ENCODE results near the gene STING1. TPM values are rescaled to one million over a fixed set of nuclear protein-coding genes. Genes with fewer than 3 reads are reported as not detected.
"Not testable (repeated sequence)": the region's sequence is repeated elsewhere in the genome, so short reads cannot be mapped to it uniquely, and the experiment has no call there.

STING1 gene
- under 1 TPM in 1 of 2 donors, not detected in 1; 0.20 TPM for total RNA-seq
- 0.43 TPM for polyA plus RNA-seq (2013, experiment 1 of 2)
- polyA plus RNA-seq (2013, experiment 2 of 2): 0.91 TPM
- long read RNA-seq, experiment 1: 0 reads
- long read RNA-seq, experiment 2, partial matches to known transcripts: 0 of 1 reads
- long read RNA-seq, experiment 2, other reads (novel, unspliced or antisense): 1 of 1 reads
- long read RNA-seq, experiment 3: 0 reads
- long read RNA-seq, experiment 4: 0 reads

DNA sequence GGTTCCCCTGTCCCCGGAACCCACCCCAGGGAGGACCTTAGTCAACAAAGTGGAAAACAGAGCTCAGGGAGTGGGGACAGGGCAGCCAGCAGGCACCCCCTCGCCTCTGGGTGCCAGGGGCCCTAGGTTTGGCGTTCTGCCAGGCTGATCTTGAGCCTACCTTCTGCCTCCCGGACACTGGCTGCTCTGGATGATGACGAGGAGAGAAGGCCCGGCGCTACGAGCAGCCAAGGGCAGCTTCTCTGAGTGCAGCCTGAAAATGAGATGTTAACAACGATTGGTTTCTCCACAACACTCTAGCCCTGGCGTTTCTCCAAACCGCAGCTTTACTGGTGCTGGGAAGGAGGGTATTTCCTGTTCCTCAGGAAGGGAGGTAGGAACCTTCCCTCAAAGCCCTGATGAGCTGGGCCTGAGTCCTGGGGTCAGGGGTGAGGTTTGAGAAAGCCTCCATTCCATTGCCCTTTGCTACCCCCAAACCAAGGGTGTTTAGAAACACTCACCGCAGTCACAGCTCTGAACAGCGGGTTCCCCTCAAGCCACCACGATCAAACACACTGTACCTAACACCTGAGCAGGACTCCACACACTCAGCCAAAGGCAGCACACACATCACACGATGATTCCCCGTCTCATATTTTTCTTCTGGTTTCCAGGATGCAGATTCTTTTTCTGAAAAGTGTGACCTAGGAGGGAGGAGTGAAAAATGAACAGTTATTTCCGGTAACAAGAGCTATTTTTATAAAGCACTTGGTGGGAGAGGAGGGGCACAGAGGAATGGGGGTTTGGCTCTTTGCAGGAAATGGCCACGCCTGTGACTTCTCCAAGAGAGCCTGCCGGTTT lies at the start of gene STING1:
Gene STING1, minus strand, starts transcription at position 709 of the 840 bp plus-strand sequence. CDS start 1,054 bp downstream, outside the sequence.
- no peak within 1 kb of the TSS for H3K27ac ChIP-seq (ENCODE audit: low read depth, low read length)
- no peak for TF ChIP-seq CTCF (conservative IDR thresholded peaks at IDR 0.05)
- no peak within 1 kb of the TSS for H3K9ac ChIP-seq (ENCODE audit: extremely low read depth, low read length, poor library complexity, severe bottlenecking)
- peaks cover 9% of the 10 kb centered on the region for H3K4me1 Mint-ChIP-seq
- no peaks in the 10 kb centered on the region for H3K4me1 ChIP-seq (ENCODE audit: control insufficient read depth, insufficient read depth, low read length)
- no peaks in the 10 kb centered on the region for H3K36me3 Mint-ChIP-seq (ENCODE audit: low read depth)
- no peaks in the 10 kb centered on the region for H3K36me3 ChIP-seq (ENCODE audit: control insufficient read depth, insufficient read depth, low read length)
- H3K9me3 Mint-ChIP-seq: no peaks in the 10 kb centered on the region
- no peak for DNase-seq
- no peaks in the 10 kb centered on the region for H3K9me3 ChIP-seq (ENCODE audit: control insufficient read depth, low read length)
- WGBS, 2 experiments (ENCODE audit: insufficient coverage in 1 of 2, insufficient read length in 1 of 2): 86 to 90% methylated on average over 13 to 19 of the region's 19 CpGs
- no peak within 1 kb of the TSS for H3K4me3 ChIP-seq (ENCODE audit: low read length)
- H3K27me3 Mint-ChIP-seq (ENCODE audit: insufficient read depth): peaks cover 3% of the 10 kb centered on the region
- H3K27ac Mint-ChIP-seq: no peak within 1 kb of the TSS
- no peak within 1 kb of the TSS for H3K4me3 Mint-ChIP-seq
- H3K27me3 ChIP-seq (ENCODE audit: control insufficient read depth, insufficient read depth, low read length, poor library complexity, severe bottlenecking): no peaks in the 10 kb centered on the region

DNA sequence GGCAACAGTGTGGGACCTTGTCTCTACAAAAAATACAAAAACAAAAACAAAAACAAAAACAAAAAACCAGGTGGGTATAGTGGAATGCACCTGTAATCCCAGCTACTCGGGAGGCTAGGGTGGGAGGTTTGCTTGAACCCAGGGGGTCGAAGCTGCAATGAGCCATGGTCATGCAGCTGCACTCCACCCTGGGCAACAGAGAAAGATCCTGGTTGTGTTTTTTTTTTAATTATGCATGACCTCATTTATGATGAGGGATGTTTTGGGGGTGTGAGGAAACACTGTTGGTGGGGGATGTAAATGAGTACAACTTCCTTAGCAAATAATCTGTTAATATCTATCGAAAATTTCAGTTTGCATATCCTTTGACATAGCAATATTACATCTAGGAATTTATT lies 49.2 kb upstream of the STING1 start:
- H3K9me3 Mint-ChIP-seq: peaks cover under 1% of the 10 kb centered on the region

DNA sequence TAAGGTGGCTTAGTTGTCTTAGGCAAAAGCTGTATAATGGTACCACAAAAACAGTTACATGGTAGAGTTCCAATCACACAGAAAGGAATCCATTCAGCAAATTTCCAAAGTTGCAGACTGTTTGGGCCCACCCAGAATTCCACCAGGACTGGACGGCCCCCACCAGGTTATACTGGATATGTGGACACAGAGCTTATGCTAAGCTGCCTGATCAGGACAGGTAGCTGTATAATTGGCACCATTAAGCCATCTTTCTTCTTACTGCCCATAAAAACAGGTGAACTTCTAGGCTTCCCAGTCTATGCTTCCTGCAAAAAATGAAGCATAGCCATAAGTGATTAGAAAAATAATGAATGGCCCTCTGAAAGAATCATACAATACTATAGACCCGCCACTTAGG lies 47.5 kb upstream of the STING1 start:
- H3K27ac ChIP-seq (ENCODE audit: low read depth, low read length); H3K9me3 ChIP-seq (ENCODE audit: control insufficient read depth, low read length); DNase-seq; H3K27me3 Mint-ChIP-seq (ENCODE audit: insufficient read depth); H3K4me3 ChIP-seq (ENCODE audit: low read length); H3K4me3 Mint-ChIP-seq; H3K27me3 ChIP-seq (ENCODE audit: control insufficient read depth, insufficient read depth, low read length, poor library complexity, severe bottlenecking); H3K9me3 Mint-ChIP-seq; H3K4me1 ChIP-seq (ENCODE audit: control insufficient read depth, insufficient read depth, low read length); H3K9ac ChIP-seq (ENCODE audit: extremely low read depth, low read length, poor library complexity, severe bottlenecking); H3K36me3 ChIP-seq (ENCODE audit: control insufficient read depth, insufficient read depth, low read length); H3K36me3 Mint-ChIP-seq (ENCODE audit: low read depth); H3K27ac Mint-ChIP-seq: not testable (repeated sequence)
- H3K4me1 Mint-ChIP-seq: peaks cover 16% of the 10 kb centered on the region
- WGBS, 2 experiments (ENCODE audit: insufficient coverage in 1 of 2, insufficient read length in 1 of 2): 90 to 100% methylated on average over 1 to 2 of the region's 2 CpGs

More for the DNA sequence above, 49.2 kb upstream of the STING1 start:
- H3K27ac ChIP-seq (ENCODE audit: low read depth, low read length): peak overlapping the region; percentile 49
- WGBS, 2 experiments (ENCODE audit: insufficient coverage in 1 of 2, insufficient read length in 1 of 2): 81 to 97% methylated on average over 2 of the region's 3 CpGs
- no peak overlapping the region for H3K9ac ChIP-seq (ENCODE audit: extremely low read depth, low read length, poor library complexity, severe bottlenecking)
- Mint-ChIP-seq H3K27me3 (ENCODE audit: insufficient read depth) (peaks cover 1% of the 10 kb centered on the region), H3K4me3 (no peak overlapping the region), H3K27ac (no peak overlapping the region), H3K4me1 (peaks cover 1% of the 10 kb centered on the region), H3K36me3 (ENCODE audit: low read depth) (no peaks in the 10 kb centered on the region)
- no peaks in the 10 kb centered on the region for H3K4me1 ChIP-seq (ENCODE audit: control insufficient read depth, insufficient read depth, low read length)
- H3K36me3 ChIP-seq (ENCODE audit: control insufficient read depth, insufficient read depth, low read length): no peaks in the 10 kb centered on the region
- H3K27me3 ChIP-seq (ENCODE audit: control insufficient read depth, insufficient read depth, low read length, poor library complexity, severe bottlenecking): no peaks in the 10 kb centered on the region
- no peak for TF ChIP-seq CTCF (conservative IDR thresholded peaks at IDR 0.05)
- H3K4me3 ChIP-seq (ENCODE audit: low read length): no peak overlapping the region
- no peaks in the 10 kb centered on the region for H3K9me3 ChIP-seq (ENCODE audit: control insufficient read depth, low read length)
- no peak for DNase-seq

DNA sequence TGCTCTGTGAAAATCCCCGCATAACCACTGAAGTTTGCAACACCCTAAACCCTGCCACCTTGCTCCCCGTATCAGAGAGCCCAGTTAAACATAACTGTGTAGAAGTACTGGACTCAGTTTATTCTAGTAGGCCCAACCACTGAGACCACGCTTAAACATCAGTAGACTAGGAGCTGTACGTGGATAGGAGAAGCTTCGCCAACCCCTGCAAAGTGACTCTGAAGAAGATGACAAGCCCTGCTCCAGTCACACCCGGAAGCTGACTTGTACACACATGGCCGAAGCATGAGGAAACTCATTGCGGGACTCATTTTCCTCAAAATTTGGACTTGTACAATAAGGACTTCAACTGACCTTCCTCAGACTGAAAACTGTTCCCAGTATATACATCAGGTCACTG lies 46.1 kb upstream of the STING1 start:
- not testable (repeated sequence) for H3K27ac ChIP-seq (ENCODE audit: low read depth, low read length); H3K4me3 Mint-ChIP-seq; H3K9ac ChIP-seq (ENCODE audit: extremely low read depth, low read length, poor library complexity, severe bottlenecking); H3K4me1 ChIP-seq (ENCODE audit: control insufficient read depth, insufficient read depth, low read length); H3K9me3 ChIP-seq (ENCODE audit: control insufficient read depth, low read length); H3K9me3 Mint-ChIP-seq; H3K27me3 ChIP-seq (ENCODE audit: control insufficient read depth, insufficient read depth, low read length, poor library complexity, severe bottlenecking); DNase-seq; H3K4me3 ChIP-seq (ENCODE audit: low read length); H3K36me3 ChIP-seq (ENCODE audit: control insufficient read depth, insufficient read depth, low read length); H3K36me3 Mint-ChIP-seq (ENCODE audit: low read depth); H3K27me3 Mint-ChIP-seq (ENCODE audit: insufficient read depth); H3K27ac Mint-ChIP-seq
- WGBS, 2 experiments (ENCODE audit: insufficient coverage in 1 of 2, insufficient read length in 1 of 2): 86 to 93% methylated on average over 8 of the region's 8 CpGs
- peaks cover 28% of the 10 kb centered on the region for H3K4me1 Mint-ChIP-seq

DNA sequence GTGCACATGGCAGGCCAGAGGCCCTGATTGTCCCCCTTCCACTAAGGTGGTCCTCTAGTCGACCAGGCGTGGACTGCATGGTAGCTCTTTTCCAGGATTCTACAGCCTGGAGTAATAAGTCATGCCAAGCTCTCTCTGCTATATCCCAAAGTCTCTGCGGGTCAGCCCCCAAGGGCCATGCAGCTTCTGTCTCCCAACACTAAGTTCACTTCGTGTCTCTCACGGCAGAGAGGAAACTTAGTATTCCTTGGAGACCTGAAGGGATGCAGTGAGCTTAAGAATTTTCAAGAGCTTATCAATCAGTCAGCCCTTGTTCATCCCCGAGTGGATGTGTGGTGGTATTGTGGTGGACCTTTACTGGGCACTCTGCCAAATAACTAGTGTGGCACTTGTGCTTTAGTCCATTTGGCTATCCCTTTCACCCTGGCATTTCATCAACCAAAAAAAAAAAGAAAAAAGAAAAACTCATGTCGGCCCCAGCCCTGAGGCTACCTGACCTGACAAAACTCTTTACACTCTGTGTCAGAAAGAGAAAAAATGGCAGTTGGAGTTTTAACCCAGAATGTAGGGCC lies 45.4 kb upstream of the STING1 start:
- H3K9ac ChIP-seq (ENCODE audit: extremely low read depth, low read length, poor library complexity, severe bottlenecking); H3K27ac ChIP-seq (ENCODE audit: low read depth, low read length); H3K9me3 Mint-ChIP-seq; H3K9me3 ChIP-seq (ENCODE audit: control insufficient read depth, low read length); H3K36me3 Mint-ChIP-seq (ENCODE audit: low read depth); H3K4me1 ChIP-seq (ENCODE audit: control insufficient read depth, insufficient read depth, low read length); H3K27me3 Mint-ChIP-seq (ENCODE audit: insufficient read depth); H3K36me3 ChIP-seq (ENCODE audit: control insufficient read depth, insufficient read depth, low read length); H3K27me3 ChIP-seq (ENCODE audit: control insufficient read depth, insufficient read depth, low read length, poor library complexity, severe bottlenecking); H3K27ac Mint-ChIP-seq; DNase-seq; H3K4me3 ChIP-seq (ENCODE audit: low read length); H3K4me3 Mint-ChIP-seq: not testable (repeated sequence)
- 82 to 91% methylated on average over 4 to 6 of the region's 7 CpGs for WGBS, 2 experiments (ENCODE audit: insufficient coverage in 1 of 2, insufficient read length in 1 of 2)
- H3K4me1 Mint-ChIP-seq: peaks cover 34% of the 10 kb centered on the region

Data from endodermal cell (in vitro differentiated cells).